Loucy (cell line): ENCODE data around the gene GPR55.

Experiments used
- CTCF ChIP-seq: fragments of 200-600 bp; sonication (generic); conservative IDR thresholded peaks from 2 replicates; pipeline ENCODE4 v1.5.1; 2014; ENCODE audit warnings: mild to moderate bottlenecking, antibody characterized with exemption, low read length
- EZH2phosphoT487 ChIP-seq: fragments of 200-600 bp; IDR thresholded peaks from 2 replicates; pipeline ENCODE4 v1.6.1; 2018; ENCODE audit warnings: antibody characterized with exemption, mild to moderate bottlenecking, moderate library complexity, borderline replicate concordance

- TF ChIP-seq CTCF (no peak), EZH2phosphoT487 (no peak)
Observed at GRCh38 chr2:230960026-230960425, 35.0 kb upstream of the GPR55 start.
